ENCODE measurements around the gene MPL. TPM values are rescaled to one million over a fixed set of nuclear protein-coding genes. Genes with fewer than 3 reads are reported as not detected.

The MPL gene
- total and polyA plus RNA-seq, 2 of the 8 experiments (the other 6 are each of a cell fraction or from before 2014, with no cell fraction given): 0.08 TPM; not detected in 1

DNA sequence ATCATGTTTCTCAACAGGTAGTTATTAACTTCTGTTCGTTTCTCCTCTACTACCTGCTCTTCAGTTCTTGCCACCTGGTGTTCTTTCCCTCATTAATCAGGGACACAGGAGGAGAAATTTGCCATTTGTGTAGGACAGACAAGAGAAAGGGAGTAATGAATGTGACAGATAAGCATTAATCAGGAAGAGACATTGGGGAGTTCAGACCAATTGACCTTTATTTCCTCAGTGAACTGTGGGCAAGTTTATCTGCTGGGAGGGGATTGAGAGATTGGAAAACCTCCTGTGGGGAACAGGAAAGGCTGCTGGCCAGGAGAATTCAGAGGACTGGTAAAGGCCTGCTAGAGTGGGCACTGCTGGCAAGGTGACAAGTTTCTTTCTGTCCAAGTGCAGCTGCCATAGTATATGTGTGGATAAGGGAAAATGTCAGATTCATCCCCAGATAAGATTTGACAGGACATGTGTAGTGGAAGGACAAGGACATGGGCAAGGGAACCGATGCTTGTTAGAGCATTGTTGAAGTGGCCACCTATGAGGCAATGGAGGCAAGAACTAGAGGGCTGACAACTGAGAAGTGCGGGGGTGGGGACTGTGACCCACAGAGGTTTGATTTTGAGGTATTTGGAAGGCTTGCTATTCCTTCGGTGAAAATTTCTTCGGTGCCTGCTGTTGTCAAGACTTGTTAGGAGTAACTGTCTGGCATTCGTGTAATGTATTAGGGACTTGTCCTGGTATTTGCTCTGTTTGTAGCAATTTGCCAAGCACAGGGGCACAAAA lies 64.7 kb downstream of the MPL start (continued):
- TF ChIP-seq SP2 (IDR thresholded peaks at IDR 0.05; ENCODE audit: low read length): no peak
- TF ChIP-seq, protein P1, sequence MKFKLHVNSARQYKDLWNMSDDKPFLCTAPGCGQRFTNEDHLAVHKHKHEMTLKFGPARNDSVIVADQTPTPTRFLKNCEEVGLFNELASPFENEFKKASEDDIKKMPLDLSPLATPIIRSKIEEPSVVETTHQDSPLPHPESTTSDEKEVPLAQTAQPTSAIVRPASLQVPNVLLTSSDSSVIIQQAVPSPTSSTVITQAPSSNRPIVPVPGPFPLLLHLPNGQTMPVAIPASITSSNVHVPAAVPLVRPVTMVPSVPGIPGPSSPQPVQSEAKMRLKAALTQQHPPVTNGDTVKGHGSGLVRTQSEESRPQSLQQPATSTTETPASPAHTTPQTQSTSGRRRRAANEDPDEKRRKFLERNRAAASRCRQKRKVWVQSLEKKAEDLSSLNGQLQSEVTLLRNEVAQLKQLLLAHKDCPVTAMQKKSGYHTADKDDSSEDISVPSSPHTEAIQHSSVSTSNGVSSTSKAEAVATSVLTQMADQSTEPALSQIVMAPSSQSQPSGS (IDR thresholded peaks at IDR 0.05; ENCODE audit: low read length): no peak
- no peak for TF ChIP-seq POU5F1 (IDR thresholded peaks at IDR 0.05; ENCODE audit: low read depth, low read length)
- no peak for TF ChIP-seq JUN (IDR thresholded peaks at IDR 0.05; ENCODE audit: low read depth, low read length)
- TF ChIP-seq SRF (IDR thresholded peaks at IDR 0.05; ENCODE audit: low read depth, low read length): no peak
- no peak for TF ChIP-seq GTF2F1 (IDR thresholded peaks at IDR 0.05; ENCODE audit: borderline replicate concordance, low read depth, low read length)

Small RNA genes lying within 50 kb of the gene (microRNA-seq; reads per million reads assigned to microRNA genes)
- 0.20 to 0.23 reads per million in 2 experiments for gene MIR6734 (ENCODE audit: borderline microRNAs expressed in 2 of 2, borderline number of aligned reads in 2 of 2, borderline replicate concordance in 1 of 2)

Other genes with a start within 250 kb of the MPL start
- 102 and 104 TPM in 2 replicates for gene EBNA1BP2, start 165.5 kb upstream of the MPL start, total RNA-seq (2021; fragmentation: NEBNext Ultra II Directional; extraction: Animal tissue kit (Norgen Biotek cat#: 25700))
- gene EBNA1BP2, start 165.5 kb upstream of the MPL start, polyA plus RNA-seq (2011; rRNA removed): 31.0 and 46.0 TPM in 2 replicates
- gene CFAP57, start 165.5 kb upstream of the MPL start, total RNA-seq (2021; fragmentation: NEBNext Ultra II Directional; extraction: Animal tissue kit (Norgen Biotek cat#: 25700)): 0.23 and 0.80 TPM in 2 replicates
- gene CFAP57, start 165.5 kb upstream of the MPL start, polyA plus RNA-seq (2011; rRNA removed): 0.20 and 0.36 TPM in 2 replicates
- 24.6 and 26.5 TPM in 2 replicates for gene TMEM125, start 67.8 kb upstream of the MPL start, total RNA-seq (2021; fragmentation: NEBNext Ultra II Directional; extraction: Animal tissue kit (Norgen Biotek cat#: 25700))
- 46.7 and 54.2 TPM in 2 replicates for gene TMEM125, start 67.8 kb upstream of the MPL start, polyA plus RNA-seq (2011; rRNA removed)
- 10.6 and 12.0 TPM in 2 replicates for gene C1orf210, start 52.2 kb upstream of the MPL start, total RNA-seq (2021; fragmentation: NEBNext Ultra II Directional; extraction: Animal tissue kit (Norgen Biotek cat#: 25700))
- 27.9 and 29.9 TPM in 2 replicates for gene C1orf210, start 52.2 kb upstream of the MPL start, polyA plus RNA-seq (2011; rRNA removed)
- gene TIE1, start 36.8 kb upstream of the MPL start, total RNA-seq (2021; fragmentation: NEBNext Ultra II Directional; extraction: Animal tissue kit (Norgen Biotek cat#: 25700)): 2.2 and 2.7 TPM in 2 replicates
- 0.74 and 1.5 TPM in 2 replicates for gene TIE1, start 36.8 kb upstream of the MPL start, polyA plus RNA-seq (2011; rRNA removed)
- gene CDC20, start 21.2 kb downstream of the MPL start, total RNA-seq (2021; fragmentation: NEBNext Ultra II Directional; extraction: Animal tissue kit (Norgen Biotek cat#: 25700)): 221 and 252 TPM in 2 replicates
- gene CDC20, start 21.2 kb downstream of the MPL start, polyA plus RNA-seq (2011; rRNA removed): 214 and 350 TPM in 2 replicates
- gene ELOVL1, start 30.2 kb downstream of the MPL start, total RNA-seq (2021; fragmentation: NEBNext Ultra II Directional; extraction: Animal tissue kit (Norgen Biotek cat#: 25700)): 28.5 and 29.1 TPM in 2 replicates
- 58.2 and 68.1 TPM in 2 replicates for gene ELOVL1, start 30.2 kb downstream of the MPL start, polyA plus RNA-seq (2011; rRNA removed)
- 19.5 and 20.6 TPM in 2 replicates for gene MED8, start 52.0 kb downstream of the MPL start, total RNA-seq (2021; fragmentation: NEBNext Ultra II Directional; extraction: Animal tissue kit (Norgen Biotek cat#: 25700))
- gene MED8, start 52.0 kb downstream of the MPL start, polyA plus RNA-seq (2011; rRNA removed): 6.7 and 7.0 TPM in 2 replicates
- 12.9 and 13.8 TPM in 2 replicates for gene SZT2, start 52.1 kb downstream of the MPL start, total RNA-seq (2021; fragmentation: NEBNext Ultra II Directional; extraction: Animal tissue kit (Norgen Biotek cat#: 25700))
- gene SZT2, start 52.1 kb downstream of the MPL start, polyA plus RNA-seq (2011; rRNA removed): 4.7 and 8.0 TPM in 2 replicates
- gene HYI, start 116.1 kb downstream of the MPL start, total RNA-seq (2021; fragmentation: NEBNext Ultra II Directional; extraction: Animal tissue kit (Norgen Biotek cat#: 25700)): 17.0 and 17.7 TPM in 2 replicates
- 14.4 and 21.8 TPM in 2 replicates for gene HYI, start 116.1 kb downstream of the MPL start, polyA plus RNA-seq (2011; rRNA removed)
- 221 and 231 TPM in 2 replicates for gene PTPRF, start 193.1 kb downstream of the MPL start, total RNA-seq (2021; fragmentation: NEBNext Ultra II Directional; extraction: Animal tissue kit (Norgen Biotek cat#: 25700))
- 136 and 174 TPM in 2 replicates for gene PTPRF, start 193.1 kb downstream of the MPL start, polyA plus RNA-seq (2011; rRNA removed)